ENCODE results near the gene NFIA. TPM values are rescaled to one million over a fixed set of nuclear protein-coding genes. Genes with fewer than 3 reads are reported as not detected.

NFIA gene
- total RNA-seq, 1 donor from 2014 or later = 66.6 TPM

GRCh38 chr1:61097722-61098121, 15.4 kb downstream of the NFIA start:
- Histone ChIP-seq H3K9me3 (no peaks in the 10 kb centered on the region), H3K4me3 (no peak overlapping the region), H3K27me3 (no peaks in the 10 kb centered on the region), H3K27ac (no peak overlapping the region), H3K4me1 (peaks cover 19% of the 10 kb centered on the region), H3K36me3 (no peaks in the 10 kb centered on the region)
- intact Hi-C loops (cut with DNase I) = no loop called here
- no peak for TF ChIP-seq CTCF (IDR thresholded peaks at IDR 0.05)
- ATAC-seq = no peak
- no peak for DNase-seq

- no peaks in the 10 kb centered on the region for H3K27me3 ChIP-seq
- no peak for TF ChIP-seq CTCF (IDR thresholded peaks at IDR 0.05)
- H3K4me1 ChIP-seq = peaks cover 22% of the 10 kb centered on the region
- intact Hi-C loops (cut with DNase I) = no loop called here
- H3K9me3 ChIP-seq = no peaks in the 10 kb centered on the region
- H3K36me3 ChIP-seq = no peaks in the 10 kb centered on the region
- H3K27ac ChIP-seq = no peak overlapping the region
- DNase-seq = no peak
- no peak for ATAC-seq
- no peak overlapping the region for H3K4me3 ChIP-seq
Observed at GRCh38 chr1:61098333-61098732, 16.0 kb downstream of the NFIA start.

GRCh38 chr1:61098906-61099437, 16.6 kb downstream of the NFIA start:
- Histone ChIP-seq H3K9me3 (no peaks in the 10 kb centered on the region), H3K4me3 (no peak overlapping the region), H3K4me1 (peaks cover 19% of the 10 kb centered on the region), H3K27me3 (no peaks in the 10 kb centered on the region), H3K27ac (no peak overlapping the region), H3K36me3 (no peaks in the 10 kb centered on the region)
- intact Hi-C loops (cut with DNase I) = no loop called here
- no peak for TF ChIP-seq CTCF (IDR thresholded peaks at IDR 0.05)
- ATAC-seq (no peak), DNase-seq (no peak)

GRCh38 chr1:61100578-61100977, 18.2 kb downstream of the NFIA start:
- H3K27ac ChIP-seq = no peak overlapping the region
- no peak for ATAC-seq
- H3K4me1 ChIP-seq = peaks cover 13% of the 10 kb centered on the region
- H3K27me3 ChIP-seq = no peaks in the 10 kb centered on the region
- H3K4me3 ChIP-seq = no peak overlapping the region
- no peaks in the 10 kb centered on the region for H3K9me3 ChIP-seq
- no peaks in the 10 kb centered on the region for H3K36me3 ChIP-seq
- TF ChIP-seq CTCF (IDR thresholded peaks at IDR 0.05) = no peak
- intact Hi-C loops (cut with DNase I) = no loop called here
- no peak for DNase-seq

GRCh38 chr1:61101536-61101935, 19.2 kb downstream of the NFIA start:
- H3K27me3 ChIP-seq = no peaks in the 10 kb centered on the region
- DNase-seq (no peak), ATAC-seq (no peak)
- TF ChIP-seq CTCF (IDR thresholded peaks at IDR 0.05) = no peak
- intact Hi-C loops (cut with DNase I) = no loop called here
- H3K27ac ChIP-seq = peak overlapping the region; percentile 53
- peak overlapping the region; percentile 31 for H3K4me3 ChIP-seq
- H3K9me3 ChIP-seq = no peaks in the 10 kb centered on the region
- no peaks in the 10 kb centered on the region for H3K36me3 ChIP-seq
- peaks cover 13% of the 10 kb centered on the region for H3K4me1 ChIP-seq

- Histone ChIP-seq H3K9me3 (no peaks in the 10 kb centered on the region), H3K4me1 (peaks cover 13% of the 10 kb centered on the region), H3K36me3 (no peaks in the 10 kb centered on the region), H3K27ac (peak overlapping the region; percentile 53), H3K4me3 (peak overlapping the region; percentile 31), H3K27me3 (no peaks in the 10 kb centered on the region)
- ATAC-seq (no peak), DNase-seq (no peak)
- intact Hi-C loops (cut with DNase I) = no loop called here
- no peak for TF ChIP-seq CTCF (IDR thresholded peaks at IDR 0.05)
Observed at GRCh38 chr1:61102041-61102440, 19.7 kb downstream of the NFIA start.
